ENCODE measurements around the gene CPNE8. TPM values are rescaled to one million over a fixed set of nuclear protein-coding genes. Genes with fewer than 3 reads are reported as not detected.

The CPNE8 gene
- 10.9 and 12.4 TPM in 2 replicates for total RNA-seq (2014; rRNA removed; shearing (Covaris generic))

- no peaks in the 10 kb centered on the region for H3K36me3 ChIP-seq (replicated peaks; ENCODE audit: control insufficient read depth, insufficient read depth, low read length)
- peak; percentile 76 for DNase-seq
- H3K27me3 ChIP-seq (ENCODE audit: control insufficient read depth, insufficient read depth, low read length), result no peaks in the 10 kb centered on the region
- peak within 1 kb of the TSS; percentile 90 for H3K4me3 ChIP-seq (ENCODE audit: insufficient read depth, low read depth, low read length)
Observed at GRCh38 chr12:38905480-38906351, at the start of gene CPNE8. CPNE8 (minus strand) TSS chr12:38905591; CDS start chr12:38905534, 57 bp downstream.

- Histone ChIP-seq H3K4me3 (ENCODE audit: insufficient read depth, low read depth, low read length) (no peak overlapping the region), H3K36me3 (replicated peaks; ENCODE audit: control insufficient read depth, insufficient read depth, low read length) (no peaks in the 10 kb centered on the region), H3K27me3 (ENCODE audit: control insufficient read depth, insufficient read depth, low read length) (no peaks in the 10 kb centered on the region)
- DNase-seq, result no peak
Observed at GRCh38 chr12:38954238-38954873, 49.0 kb upstream of the CPNE8 start.

GRCh38 chr12:38949363-38949762 lies 44.0 kb upstream of the CPNE8 start:
- no peak overlapping the region for H3K4me3 ChIP-seq (ENCODE audit: insufficient read depth, low read depth, low read length)
- H3K27me3 ChIP-seq (ENCODE audit: control insufficient read depth, insufficient read depth, low read length), result no peaks in the 10 kb centered on the region
- H3K36me3 ChIP-seq (replicated peaks; ENCODE audit: control insufficient read depth, insufficient read depth, low read length), result no peaks in the 10 kb centered on the region
- no peak for DNase-seq

DNA sequence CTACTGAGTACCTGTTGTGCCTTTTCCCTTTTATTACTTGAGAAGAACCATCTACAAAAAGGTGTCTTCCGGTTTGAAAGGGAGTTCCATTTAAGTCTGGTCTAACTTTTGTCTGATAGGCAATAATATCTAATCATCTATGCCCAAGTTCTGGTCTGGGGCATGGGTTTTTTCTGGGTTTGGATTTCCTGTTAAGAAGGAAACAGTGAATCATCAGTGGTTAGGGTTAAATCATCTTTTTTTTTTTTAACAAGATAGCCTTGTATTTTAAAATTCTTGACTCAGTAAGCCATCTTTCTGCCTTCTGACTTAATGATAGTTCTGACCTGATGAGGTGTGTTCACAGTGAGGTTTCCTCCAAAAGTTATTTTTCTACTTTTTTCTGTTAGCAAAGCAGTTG lies 29.3 kb upstream of the CPNE8 start:
- Histone ChIP-seq H3K36me3 (replicated peaks; ENCODE audit: control insufficient read depth, insufficient read depth, low read length) (no peaks in the 10 kb centered on the region), H3K27me3 (ENCODE audit: control insufficient read depth, insufficient read depth, low read length) (no peaks in the 10 kb centered on the region), H3K4me3 (ENCODE audit: insufficient read depth, low read depth, low read length) (no peak overlapping the region)
- no peak for DNase-seq

DNA sequence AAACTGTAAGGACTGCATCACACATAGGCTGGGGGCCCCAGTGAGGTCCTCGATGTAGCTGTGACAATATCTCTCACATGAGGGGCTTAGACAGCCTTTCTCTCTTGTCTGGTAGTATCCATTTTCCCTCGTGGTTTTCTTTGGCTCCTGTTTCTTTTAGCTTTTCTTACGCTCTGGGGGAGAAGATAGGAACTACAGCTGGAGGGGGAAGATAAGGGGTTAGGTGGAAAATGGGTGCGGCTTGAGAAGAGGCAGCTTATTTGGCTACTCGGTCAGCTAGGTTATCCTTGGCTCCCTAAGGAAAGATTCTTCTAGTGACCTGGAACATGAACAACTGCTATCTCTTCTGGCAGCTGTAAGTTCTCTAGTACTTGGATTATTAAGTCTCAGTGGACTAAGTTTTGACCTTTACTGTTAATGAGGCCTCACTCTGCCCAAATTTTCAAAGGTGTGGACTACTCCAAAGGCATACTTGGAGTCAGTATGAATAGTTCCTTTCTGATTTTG lies 28.7 kb upstream of the CPNE8 start:
- no peaks in the 10 kb centered on the region for H3K36me3 ChIP-seq (replicated peaks; ENCODE audit: control insufficient read depth, insufficient read depth, low read length)
- no peak overlapping the region for H3K4me3 ChIP-seq (ENCODE audit: insufficient read depth, low read depth, low read length)
- H3K27me3 ChIP-seq (ENCODE audit: control insufficient read depth, insufficient read depth, low read length), result no peaks in the 10 kb centered on the region
- DNase-seq, result no peak

DNA sequence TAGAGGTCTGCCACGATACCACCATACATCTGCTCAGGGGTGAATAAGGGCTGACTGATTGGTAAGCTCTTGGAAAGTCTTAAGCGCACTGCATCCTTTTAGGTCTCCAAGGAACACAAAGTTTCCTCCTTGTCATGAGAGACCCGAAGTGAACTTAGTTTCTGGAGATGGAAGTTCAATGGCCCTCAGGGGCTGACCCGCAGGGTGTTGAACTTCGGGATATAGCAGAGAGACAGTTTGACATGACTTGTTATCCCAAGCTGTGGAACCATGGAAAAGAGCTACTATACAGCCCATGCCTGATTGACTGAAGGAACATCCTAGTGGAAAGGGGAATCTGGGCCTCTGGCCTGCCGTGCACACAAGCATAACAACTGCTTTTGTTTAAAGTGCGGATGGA lies 26.9 kb upstream of the CPNE8 start:
- no peaks in the 10 kb centered on the region for H3K36me3 ChIP-seq (replicated peaks; ENCODE audit: control insufficient read depth, insufficient read depth, low read length)

GRCh38 chr12:38931461-38931860 lies 26.1 kb upstream of the CPNE8 start:
- no peak for DNase-seq

More for the DNA sequence above, 26.9 kb upstream of the CPNE8 start:
- H3K27me3 ChIP-seq (ENCODE audit: control insufficient read depth, insufficient read depth, low read length), result no peaks in the 10 kb centered on the region
- no peak for DNase-seq
- H3K4me3 ChIP-seq (ENCODE audit: insufficient read depth, low read depth, low read length), result no peak overlapping the region

GRCh38 chr12:38930990-38931389 lies 25.6 kb upstream of the CPNE8 start:
- Histone ChIP-seq H3K27me3 (ENCODE audit: control insufficient read depth, insufficient read depth, low read length) (no peaks in the 10 kb centered on the region), H3K36me3 (replicated peaks; ENCODE audit: control insufficient read depth, insufficient read depth, low read length) (no peaks in the 10 kb centered on the region), H3K4me3 (ENCODE audit: insufficient read depth, low read depth, low read length) (no peak overlapping the region)
- DNase-seq, result no peak

More at GRCh38 chr12:38931461-38931860, 26.1 kb upstream of the CPNE8 start:
- no peaks in the 10 kb centered on the region for H3K27me3 ChIP-seq (ENCODE audit: control insufficient read depth, insufficient read depth, low read length)
- no peak overlapping the region for H3K4me3 ChIP-seq (ENCODE audit: insufficient read depth, low read depth, low read length)
- H3K36me3 ChIP-seq (replicated peaks; ENCODE audit: control insufficient read depth, insufficient read depth, low read length), result no peaks in the 10 kb centered on the region

GRCh38 chr12:38926501-38926900 lies 21.1 kb upstream of the CPNE8 start:
- no peak overlapping the region for H3K4me3 ChIP-seq (ENCODE audit: insufficient read depth, low read depth, low read length)
- H3K36me3 ChIP-seq (replicated peaks; ENCODE audit: control insufficient read depth, insufficient read depth, low read length), result no peaks in the 10 kb centered on the region
- no peaks in the 10 kb centered on the region for H3K27me3 ChIP-seq (ENCODE audit: control insufficient read depth, insufficient read depth, low read length)
- DNase-seq, result no peak

GRCh38 chr12:38921025-38921677 lies 15.8 kb upstream of the CPNE8 start:
- peak; percentile 15 for DNase-seq
- Histone ChIP-seq H3K4me3 (ENCODE audit: insufficient read depth, low read depth, low read length) (no peak overlapping the region), H3K27me3 (ENCODE audit: control insufficient read depth, insufficient read depth, low read length) (no peaks in the 10 kb centered on the region), H3K36me3 (replicated peaks; ENCODE audit: control insufficient read depth, insufficient read depth, low read length) (no peaks in the 10 kb centered on the region)

DNA sequence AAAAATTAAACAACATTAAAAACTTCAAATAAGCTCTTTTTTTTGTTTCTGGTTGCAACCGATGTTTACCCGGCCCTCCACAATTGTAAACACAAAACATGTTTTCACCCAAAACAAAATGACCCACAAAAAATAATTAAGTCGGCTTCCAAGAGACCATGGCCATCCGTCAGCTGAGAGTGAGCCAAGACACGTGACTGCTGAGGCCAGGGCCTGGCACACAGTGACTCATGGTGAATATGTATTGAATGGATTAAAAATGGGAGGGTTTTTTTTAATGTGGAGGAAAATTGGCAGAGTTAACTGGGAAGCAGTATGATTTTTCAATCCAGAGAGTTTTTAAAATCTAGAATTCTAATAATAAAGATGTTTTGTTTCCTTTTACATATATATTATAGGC lies 13.8 kb upstream of the CPNE8 start:
- DNase-seq, result no peak
- Histone ChIP-seq H3K36me3 (replicated peaks; ENCODE audit: control insufficient read depth, insufficient read depth, low read length) (no peaks in the 10 kb centered on the region), H3K27me3 (ENCODE audit: control insufficient read depth, insufficient read depth, low read length) (no peaks in the 10 kb centered on the region), H3K4me3 (ENCODE audit: insufficient read depth, low read depth, low read length) (no peak overlapping the region)

- no peaks in the 10 kb centered on the region for H3K27me3 ChIP-seq (ENCODE audit: control insufficient read depth, insufficient read depth, low read length)
- no peaks in the 10 kb centered on the region for H3K36me3 ChIP-seq (replicated peaks; ENCODE audit: control insufficient read depth, insufficient read depth, low read length)
- no peak for DNase-seq
- H3K4me3 ChIP-seq (ENCODE audit: insufficient read depth, low read depth, low read length), result no peak overlapping the region
Observed at GRCh38 chr12:38915429-38916182, 10.2 kb upstream of the CPNE8 start.

- no peak overlapping the region for H3K4me3 ChIP-seq (ENCODE audit: insufficient read depth, low read depth, low read length)
- no peaks in the 10 kb centered on the region for H3K36me3 ChIP-seq (replicated peaks; ENCODE audit: control insufficient read depth, insufficient read depth, low read length)
- no peak for DNase-seq
- no peaks in the 10 kb centered on the region for H3K27me3 ChIP-seq (ENCODE audit: control insufficient read depth, insufficient read depth, low read length)
Observed at GRCh38 chr12:38912116-38912515, 6.7 kb upstream of the CPNE8 start.

DNA sequence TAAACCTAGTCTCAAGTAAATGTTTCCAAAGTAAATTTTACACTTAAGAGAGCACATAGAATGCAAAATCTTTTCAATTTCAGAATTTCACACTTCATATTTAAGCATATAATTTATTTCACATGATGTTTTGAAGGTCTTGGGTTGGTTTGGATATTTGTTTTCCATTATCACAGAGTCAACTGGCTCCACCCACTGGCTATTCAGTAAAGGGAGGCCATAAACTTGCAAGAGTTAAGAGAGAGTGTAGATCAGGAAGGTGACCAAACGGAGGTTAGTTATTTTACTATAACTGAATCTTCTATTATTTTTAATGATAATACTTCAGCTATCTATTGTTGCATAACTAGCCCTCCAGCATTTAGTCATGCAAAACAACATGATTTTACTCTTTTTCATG lies 6.2 kb upstream of the CPNE8 start:
- Histone ChIP-seq H3K27me3 (ENCODE audit: control insufficient read depth, insufficient read depth, low read length) (no peaks in the 10 kb centered on the region), H3K4me3 (ENCODE audit: insufficient read depth, low read depth, low read length) (no peak overlapping the region), H3K36me3 (replicated peaks; ENCODE audit: control insufficient read depth, insufficient read depth, low read length) (no peaks in the 10 kb centered on the region)
- no peak for DNase-seq

All from H7 (cell line).